NCI-H345 (cell line): ENCODE measurements around the gene GSG1L.

Experiments
- DNase-seq: peaks from one replicate; lab custom pipeline; 2025; lab: John Stamatoyannopoulos, UW

GSG1L gene

DNA sequence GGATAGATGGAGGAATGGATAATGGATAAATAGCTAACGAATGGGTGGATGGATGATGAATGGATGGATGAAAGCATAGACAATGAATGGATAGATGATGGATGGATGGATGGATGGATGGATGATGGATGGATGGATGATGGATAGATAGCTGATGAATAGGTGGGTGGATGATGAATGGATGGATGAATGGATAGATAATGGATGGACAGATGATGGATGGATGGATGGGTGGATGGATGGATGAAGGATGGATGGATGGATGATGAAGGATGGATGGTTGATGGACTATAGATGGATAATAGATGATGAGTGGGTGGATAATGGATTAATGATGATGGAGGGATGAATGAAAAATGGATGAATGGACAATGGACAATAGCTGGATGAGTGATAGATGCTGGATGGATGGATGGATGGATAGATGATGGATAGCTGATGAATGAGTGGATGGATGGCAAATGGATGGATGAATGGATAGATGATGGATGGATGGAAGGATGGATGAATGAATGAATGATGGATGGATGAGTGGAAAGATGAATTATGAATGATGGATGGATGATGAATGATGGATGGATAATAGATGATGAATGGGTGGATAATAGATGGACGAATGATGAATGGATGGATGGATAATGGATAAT lies 273.8 kb downstream of the GSG1L start:
- no peak for DNase-seq

DNA sequence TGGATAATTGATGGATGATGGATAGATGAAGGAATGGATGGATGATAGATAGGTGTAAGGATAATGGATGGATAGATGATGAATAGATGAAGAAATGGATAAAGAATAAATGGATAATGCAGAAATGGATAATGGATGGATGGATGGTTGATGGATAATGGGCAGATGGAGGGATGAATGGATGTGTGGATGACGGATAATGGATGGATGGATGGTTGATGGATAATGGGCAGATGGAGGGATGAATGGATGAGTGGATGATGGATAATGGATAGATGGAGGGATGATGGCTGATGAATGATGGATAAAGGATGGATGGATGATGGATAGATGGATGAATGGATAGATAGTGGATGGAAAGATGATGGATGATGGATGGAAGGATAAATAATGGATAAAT lies 274.4 kb downstream of the GSG1L start:
- no peak for DNase-seq

DNA sequence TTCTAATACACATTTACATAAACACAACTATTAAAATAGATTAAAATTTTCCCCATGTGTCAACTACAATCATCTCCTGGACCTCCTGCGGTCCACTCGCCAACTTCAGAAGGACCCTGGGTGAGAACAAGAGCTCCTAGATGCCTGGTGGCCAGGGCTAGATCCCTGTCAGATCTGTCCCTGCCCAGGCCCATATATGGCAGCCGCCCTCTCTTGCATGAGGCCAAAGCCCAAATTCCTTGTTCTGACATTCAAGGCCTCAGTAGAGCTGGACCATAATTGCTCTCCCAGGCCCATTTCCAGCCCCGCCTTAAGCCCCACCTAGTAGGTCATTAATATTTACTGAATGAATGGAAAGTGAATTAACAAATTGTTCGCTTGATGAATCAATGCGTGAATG lies 275.8 kb downstream of the GSG1L start:
- no peak for DNase-seq

DNA sequence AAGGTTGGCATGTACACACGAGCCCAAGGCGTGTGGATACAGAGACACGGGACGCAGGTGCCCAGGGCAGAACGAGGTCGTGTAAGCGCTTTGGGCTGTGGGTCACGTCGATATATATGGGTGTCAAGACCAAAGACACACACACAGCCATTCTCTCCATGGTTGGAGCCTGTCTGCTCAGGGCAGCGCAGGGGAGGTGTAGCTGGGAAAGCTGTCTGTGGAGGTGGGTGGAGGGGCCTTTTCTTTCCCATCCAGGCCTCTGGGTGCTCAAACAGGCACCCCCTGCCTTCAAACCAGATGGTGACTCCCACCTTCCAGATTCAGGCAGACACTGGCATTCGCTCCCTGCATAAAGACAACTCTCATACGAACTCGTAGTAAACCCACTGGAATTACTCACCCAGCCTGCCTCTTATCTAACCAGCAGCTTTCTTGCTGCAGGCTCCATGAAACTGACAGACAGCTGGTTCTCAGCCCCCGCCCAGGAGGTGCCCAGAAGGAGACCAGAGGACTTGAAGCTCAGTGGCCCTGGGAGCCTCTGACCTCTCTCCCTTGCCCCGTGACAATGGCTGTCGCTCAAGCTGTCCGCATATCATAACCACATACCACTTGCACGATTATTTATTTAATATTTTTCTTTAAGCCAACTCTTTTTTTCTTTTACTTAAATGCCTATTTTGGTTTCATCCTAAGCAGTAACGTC lies 276.4 kb downstream of the GSG1L start:
- no peak for DNase-seq

DNA sequence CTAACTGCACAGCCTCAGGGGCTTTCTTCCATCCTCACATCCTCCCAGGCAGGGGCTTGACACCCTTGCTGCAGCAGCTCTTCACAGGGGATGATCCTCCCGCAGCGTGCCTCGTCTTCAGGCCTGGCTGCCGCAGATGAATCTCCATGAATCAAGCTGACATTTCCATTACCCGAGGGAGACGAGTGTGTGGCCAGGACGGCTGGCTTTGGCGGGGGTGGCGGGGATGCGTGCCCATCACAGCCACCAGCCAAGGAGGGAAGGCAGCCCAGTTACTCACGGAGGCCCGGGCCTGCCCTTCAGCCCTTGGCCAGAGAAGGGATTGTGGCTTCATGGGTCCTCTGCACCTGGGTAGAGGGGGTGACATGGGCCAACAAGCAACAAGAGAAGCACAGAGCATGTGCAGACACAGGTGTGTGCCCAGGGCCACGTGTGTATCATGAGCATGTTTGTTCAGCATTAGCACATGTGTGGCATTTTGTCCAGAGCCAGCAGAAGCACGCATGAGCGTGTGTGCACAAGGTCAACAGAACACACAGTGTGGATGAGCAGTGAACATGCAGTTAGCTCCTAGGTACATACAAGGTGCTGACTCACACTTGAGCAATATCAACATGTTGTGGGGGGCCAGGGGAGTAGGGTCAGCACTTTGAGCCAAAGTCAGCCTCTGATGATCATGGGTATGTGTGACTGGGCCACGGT lies 277.1 kb downstream of the GSG1L start:
- no peak for DNase-seq

DNA sequence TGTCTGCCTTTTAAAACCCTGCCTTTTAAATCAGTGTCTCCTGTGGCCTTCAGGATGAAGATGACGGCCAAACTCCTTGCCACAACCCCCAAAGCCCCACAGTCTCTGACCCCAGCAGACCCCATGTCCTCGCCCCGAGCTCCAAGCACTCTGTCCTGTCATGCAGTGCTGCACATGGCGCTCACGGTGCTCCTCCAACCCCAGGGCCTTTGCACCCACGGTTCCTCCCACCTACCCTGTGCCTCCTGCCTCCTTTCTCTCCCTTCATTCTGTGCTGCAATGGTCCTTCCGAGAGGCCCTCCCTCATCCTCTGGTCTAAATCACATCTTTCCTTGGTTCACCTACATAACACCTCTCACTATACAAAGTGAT lies 278.2 kb downstream of the GSG1L start:
- DNase-seq = no peak

DNA sequence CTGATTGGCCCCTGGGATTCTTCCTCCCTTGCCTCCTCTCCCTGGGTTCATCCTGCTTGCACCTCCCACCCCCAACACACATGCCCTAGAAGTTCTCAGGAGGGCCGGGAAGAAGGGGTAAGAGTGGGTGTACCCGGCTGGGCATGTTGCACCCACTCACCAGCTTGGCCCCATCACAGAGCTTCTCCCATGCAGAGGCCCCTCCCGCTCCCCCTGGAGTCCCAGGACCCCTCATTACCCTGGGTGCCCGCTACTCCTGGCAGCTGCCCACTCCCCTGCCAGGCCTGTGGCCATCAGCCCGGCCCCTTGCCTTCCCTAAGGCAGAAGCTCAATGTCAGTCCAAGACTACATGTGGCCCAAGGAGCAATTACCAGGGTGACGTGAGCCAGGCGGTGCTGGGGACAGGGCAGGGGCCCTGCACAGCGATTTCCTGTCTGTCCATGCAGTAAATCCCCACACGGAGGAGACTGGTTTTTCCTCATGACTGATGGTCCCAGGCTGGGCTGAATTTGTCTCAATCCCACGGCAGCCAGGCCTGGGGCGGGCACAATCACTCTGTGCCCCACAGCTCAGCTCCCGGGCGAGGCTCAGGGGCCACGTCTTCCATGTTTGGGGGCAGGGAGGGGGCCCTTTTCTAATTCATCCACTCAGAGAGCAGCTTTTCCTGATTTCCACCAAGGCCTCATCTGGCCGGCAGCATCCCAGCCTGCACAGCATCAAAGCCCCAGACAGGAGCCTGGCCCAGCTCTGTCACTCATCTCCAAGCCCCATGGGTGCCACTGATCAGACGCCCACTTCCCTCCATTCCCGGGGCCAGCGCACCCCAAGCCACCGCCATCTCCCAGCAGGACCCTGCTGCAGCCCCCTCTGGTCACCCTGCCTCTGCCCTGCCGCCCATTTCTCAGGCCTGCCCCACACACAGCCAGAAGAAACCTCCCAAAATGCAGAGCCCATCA lies 278.9 kb downstream of the GSG1L start:
- no peak for DNase-seq

DNA sequence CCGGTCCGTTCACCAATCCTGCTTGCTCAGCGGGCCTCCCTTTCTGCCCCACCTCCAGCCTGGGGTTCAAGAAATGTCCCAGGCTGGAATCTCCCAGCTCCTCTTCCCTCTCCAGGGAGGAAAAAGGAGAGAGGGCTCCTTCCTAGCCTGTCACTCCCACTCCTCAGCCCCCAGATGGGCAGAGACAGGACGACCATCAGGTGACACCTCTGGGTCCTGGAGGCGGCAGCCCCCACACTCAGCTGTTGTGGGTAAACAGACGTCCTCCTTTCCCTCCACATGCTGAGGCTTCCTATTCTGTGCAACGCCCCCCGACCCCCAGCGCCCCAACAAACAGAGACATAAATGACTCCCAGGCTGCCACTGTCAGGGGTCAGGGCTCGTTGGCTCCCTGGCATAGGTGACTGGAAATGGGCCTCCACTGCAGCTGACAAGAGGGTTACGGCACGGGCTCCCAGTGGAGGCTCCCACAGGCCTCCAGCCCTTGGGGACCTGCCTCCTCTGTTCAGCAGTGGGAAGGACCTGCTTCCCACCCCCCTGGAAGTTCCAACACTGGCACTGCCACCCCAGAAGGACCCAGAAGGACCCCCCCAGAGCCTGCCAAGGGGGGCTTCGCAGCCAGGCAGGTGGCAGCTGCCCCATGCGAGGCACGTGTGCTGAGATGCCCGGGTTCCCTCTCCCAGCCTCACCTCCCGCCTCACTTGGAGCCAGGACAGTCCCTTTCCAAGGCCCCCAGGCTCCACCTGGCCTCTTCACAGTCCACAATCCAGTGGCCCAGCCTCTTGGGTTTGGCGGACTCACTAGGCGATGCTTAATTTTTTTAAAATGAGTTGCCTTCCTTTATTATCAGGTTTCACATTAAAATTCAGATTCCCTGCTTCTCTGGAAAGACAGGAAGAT lies 281.3 kb downstream of the GSG1L start:
- no peak for DNase-seq

DNA sequence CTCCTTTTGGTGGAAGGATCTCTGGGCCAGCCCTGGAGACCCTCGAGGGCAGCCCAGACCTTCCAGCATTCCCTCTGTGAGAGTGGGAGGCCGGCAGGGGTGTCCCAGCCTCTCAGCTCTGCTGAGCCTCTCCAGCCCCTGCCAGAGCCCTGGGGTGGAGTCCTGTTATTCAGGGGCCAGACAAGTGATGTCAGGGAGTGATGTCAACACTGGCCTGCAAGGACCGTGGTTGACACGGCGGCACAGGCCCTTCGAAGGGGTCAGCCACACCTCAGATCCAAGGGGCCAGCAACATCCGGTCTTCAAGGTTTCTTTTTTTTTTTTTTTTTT lies 282.4 kb downstream of the GSG1L start:
- DNase-seq = no peak

DNA sequence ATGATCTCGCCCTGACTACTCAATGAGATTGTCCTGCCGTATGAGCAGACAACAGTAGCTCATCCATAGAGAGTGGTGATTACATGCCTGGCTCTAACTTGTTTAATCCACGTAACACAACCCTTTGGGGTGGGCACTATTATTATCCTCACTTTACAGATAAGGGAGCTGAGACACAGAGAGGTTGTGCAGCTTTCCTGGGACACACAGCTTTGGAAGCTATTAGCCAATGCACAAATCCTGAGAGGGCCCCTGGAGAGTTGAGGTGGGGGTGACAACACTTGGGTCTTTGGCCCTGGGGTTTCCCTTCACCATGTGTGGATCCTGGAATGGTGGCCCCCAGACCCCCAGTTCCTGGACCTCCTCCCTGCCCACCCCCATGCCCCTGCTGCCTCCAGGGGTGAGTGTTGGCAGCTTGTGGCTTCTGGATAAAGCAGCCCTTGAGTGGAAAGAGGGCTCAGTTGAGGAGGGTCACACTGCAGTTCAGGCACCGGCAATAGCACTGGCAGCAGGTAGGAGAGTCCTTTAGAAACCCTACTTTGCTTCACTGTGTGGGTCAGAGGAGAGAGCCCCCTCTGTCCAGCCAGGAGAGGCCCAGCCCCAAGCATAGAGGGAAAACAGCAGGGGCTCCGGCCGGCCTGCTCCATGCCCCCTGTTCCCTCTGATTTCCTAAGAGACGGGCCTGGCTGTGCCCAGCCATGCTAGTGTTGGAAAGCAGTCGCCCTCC lies 282.9 kb downstream of the GSG1L start:
- no peak for DNase-seq

DNA sequence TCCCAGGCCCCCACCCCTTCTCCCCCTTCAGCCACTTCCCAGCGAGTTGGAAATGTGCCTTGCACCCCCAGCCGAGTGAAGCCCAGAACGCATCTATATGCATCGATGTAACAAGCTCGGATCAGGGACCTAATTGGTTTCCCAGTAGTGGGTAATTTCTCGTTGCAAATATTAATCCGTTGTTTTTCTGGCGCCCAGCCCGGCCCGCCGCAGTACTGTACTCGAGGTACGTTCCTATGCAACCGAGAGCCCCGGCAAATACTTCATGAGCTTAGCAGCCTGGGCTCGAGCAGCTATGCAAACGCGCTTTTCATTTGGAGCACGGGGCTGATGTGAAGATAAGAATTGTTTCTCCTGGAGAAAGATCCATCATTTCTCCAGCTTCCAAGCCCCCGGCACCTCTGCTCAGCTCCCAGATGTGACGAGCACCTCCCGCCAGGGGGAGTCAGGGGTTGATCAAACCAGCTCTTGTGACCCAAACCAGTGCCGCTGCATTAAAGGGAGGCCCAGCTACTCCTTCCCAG lies 283.8 kb downstream of the GSG1L start:
- no peak for DNase-seq

DNA sequence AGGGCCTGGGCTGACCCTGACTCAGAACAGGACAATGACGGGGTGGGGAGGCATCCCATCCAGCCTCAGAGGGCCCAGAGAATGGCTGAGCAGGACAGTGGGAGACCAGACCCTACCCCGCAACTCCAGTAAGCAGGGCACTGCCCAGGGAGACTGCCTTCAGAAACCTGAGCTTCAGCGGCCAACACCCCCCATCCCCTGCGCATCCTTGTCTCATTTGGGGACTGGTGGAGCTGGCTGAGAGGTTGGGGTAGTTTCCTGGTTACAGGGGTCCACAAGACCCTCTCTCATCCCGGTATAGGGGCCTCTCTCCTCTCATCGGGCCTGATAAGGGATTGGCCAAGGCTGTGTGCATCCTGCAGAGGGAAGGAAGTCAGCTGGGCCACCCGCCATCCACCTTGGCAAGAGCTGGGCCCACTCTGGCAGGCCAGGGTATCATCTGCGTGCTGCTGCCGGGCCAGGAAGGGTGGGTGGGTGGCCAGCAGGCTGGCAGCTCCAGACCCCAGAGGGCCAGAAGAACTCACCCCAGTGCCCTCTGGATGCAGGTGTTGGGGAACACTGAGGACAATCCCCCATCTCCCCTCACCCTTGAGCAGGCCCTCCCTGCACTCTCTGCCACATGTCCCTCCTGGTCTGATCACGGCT lies 284.5 kb downstream of the GSG1L start:
- no peak for DNase-seq

DNA sequence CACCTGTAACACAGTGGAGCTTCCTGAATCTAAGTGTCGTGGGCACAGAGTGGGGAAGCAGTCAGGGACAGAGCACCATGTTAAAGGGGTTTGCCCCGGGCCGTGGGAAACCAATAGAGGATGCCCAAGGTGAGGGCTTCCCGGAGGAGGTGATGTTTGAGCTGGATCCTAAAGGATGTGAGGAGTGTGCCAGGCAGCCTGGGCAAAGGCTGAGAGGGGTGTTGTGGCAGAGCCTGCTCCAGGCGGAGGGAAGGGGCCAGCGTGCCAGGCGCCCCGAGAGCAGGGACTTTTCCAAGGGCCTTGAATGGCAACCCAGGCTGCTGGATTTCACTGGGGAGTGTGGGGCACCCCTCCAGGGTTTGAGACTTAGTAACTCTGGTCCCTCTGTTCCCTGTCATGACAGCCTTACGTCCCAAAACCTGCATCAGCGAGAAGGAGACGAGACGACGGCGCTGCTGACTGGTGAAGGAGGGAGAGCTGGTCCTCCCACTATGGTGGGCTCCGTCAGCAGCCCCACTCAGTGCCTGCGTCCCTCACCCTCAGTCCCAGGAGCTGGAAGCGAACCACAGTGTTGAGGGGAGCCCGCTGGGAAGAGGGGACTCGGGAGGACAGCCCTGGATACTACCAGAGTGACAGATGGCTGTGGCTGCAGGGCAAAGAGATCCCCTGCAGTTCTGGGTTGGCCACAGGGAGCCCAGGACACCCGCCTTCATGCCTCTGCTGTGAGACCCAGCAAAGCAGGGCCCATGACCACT lies 285.2 kb downstream of the GSG1L start:
- DNase-seq = no peak

DNA sequence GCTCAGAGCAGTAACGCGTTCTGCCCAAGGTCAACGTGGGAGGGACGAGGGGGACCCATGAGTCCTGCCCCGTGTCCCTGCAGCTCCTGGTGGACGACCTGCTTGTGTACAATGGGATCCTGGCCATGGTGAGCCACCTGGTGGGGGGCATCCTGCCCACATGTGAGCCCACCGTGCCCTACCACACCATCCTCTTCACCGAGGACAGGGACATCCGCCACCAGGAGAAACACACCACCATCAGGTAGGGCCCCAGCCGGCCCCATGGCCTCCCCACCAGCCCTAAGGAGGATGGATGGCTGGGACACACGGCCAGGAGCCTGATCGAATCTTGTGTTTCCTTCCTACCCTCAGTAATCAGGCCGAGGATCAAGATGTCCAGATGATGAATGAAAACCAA lies 286.0 kb downstream of the GSG1L start:
- DNase-seq = no peak

DNA sequence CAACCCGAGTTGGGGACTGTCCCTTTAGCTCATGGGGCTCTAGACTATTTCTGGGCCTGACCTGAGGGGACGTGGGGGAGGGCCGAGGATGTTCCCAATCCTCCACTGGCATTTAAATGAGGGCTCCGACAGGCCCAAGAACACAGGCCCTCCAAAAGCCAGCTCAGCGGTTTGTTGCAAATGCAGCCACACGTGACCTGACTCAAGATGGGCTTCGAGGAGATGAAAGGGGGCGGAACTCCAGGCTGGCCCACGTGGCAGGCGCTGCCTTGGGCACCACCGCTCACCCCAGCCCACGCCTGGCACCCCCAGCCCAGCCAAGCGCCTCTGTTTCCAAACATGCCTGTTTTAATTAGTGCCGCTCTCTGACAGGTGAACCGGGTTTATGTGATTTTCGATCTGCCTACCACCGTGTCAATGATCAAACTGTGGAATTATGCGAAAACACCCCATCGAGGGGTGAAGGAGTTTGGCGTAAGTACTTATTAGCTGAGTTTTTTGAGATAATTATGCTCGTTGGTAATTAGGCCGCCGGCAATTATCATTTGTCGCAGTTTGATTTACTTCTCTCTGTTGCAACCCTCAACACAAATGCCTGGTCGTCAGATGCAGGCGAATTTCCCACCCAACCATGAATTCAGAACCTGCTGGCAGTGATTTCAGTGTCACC lies 286.8 kb downstream of the GSG1L start:
- DNase-seq = no peak

DNA sequence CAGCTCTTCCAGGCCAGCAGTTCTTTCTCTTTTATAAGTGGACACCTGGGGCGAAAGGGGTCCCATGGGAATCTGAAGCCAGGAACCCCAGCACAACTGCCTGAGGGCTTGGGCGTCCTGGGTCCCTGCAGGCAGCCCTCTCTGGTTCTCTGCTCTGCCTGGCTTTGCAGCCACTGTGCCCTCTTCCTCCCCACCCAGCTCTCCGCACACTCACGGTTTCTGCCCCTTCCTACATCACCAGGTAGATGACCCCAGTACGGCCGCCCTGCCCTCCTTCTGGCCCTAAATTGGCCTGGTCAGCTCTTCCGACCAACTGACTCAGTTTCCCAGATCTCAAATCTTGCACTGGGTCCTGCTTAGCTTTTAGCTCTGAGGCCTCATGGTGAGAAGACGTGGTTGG lies 288.3 kb downstream of the GSG1L start:
- DNase-seq = no peak

DNA sequence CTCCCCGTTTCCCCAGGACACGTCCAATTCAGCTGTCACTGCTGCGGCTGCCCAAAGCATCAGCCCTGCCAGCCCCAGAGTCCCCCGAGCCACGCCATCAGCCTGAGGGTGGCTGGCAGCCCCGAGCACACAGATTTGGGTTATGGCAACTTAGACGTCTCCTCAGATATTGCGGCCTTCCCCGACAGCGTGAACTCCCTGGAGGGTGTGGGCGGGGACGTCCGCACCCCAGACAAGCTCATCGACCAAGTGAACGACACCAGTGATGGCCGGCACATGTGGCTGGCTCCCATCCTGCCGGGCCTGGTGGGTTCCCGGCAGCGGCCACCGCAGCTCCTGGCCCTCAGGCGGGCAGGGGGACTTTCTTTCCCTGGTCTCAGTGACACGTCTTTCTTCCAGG lies 288.7 kb downstream of the GSG1L start:
- DNase-seq = no peak

DNA sequence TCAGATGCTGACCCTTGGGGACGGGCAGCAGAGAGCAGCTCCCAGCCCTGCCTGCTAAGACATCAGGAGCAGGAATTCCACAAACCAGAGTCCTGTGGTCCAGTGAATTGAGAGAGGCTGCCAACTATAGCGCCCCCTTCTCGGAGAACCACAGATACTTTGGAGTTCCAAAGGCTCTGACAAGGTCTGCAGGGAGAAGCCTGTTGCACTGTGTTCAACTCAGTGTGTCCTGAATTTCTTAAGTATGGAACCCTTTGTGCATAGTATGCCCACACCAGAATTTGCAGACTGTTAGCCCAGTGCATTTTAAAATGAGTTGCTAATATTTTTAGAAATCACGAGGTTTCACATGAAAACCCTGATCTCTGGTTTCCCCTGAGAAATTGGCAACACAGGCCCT lies 290.2 kb downstream of the GSG1L start:
- no peak for DNase-seq
